SK-N-MC (cell line): ENCODE measurements around the gene SPRR3.

Experiments
- DNase-seq: peaks from one replicate; pipeline ENCODE4 v3.0.0-alpha.2; 2011; ENCODE audit warnings: low read depth, low spot score
- H3K27ac ChIP-seq: fragments of 200-600 bp; sonication (generic); 2 replicates; pipeline ENCODE4 v1.5.1; 2016; ENCODE audit warnings: mixed run types
- H3K36me3 ChIP-seq: fragments of 200-600 bp; sonication (generic); 2 replicates; pipeline ENCODE4 v1.6.1; 2017; ENCODE audit warnings: antibody characterized with exemption, low read length, mixed read lengths; ENCODE audit not compliant: insufficient read depth
- H3K4me3 ChIP-seq: fragments of 200-600 bp; sonication (generic); 2 replicates; pipeline ENCODE4 v1.5.1; 2016
- H3K9ac ChIP-seq: fragments of 200-600 bp; sonication (generic); 2 replicates; pipeline ENCODE4 v1.8.0; 2017; ENCODE audit warnings: mixed run types, mixed read lengths; ENCODE audit not compliant: insufficient read length
- H3K9me3 ChIP-seq: fragments of 200-600 bp; sonication (generic); 2 replicates; pipeline ENCODE4 v1.6.1; 2017; ENCODE audit warnings: low read depth, mild to moderate bottlenecking, antibody characterized with exemption, low read length, moderate library complexity, mixed read lengths
- EZH2 ChIP-seq: fragments of 200-600 bp; sonication (generic); IDR thresholded peaks from one replicate; pipeline ENCODE4 v1.6.1; 2017; ENCODE audit warnings: antibody characterized with exemption
- FOXP2 ChIP-seq: optimal IDR thresholded peaks from 2 replicates; pipeline ENCODE3; 2011; ENCODE audit warnings: mild to moderate bottlenecking, moderate library complexity; ENCODE audit not compliant: insufficient read depth; ENCODE audit errors: extremely low read length, control extremely low read depth
- POLR2AphosphoS5 ChIP-seq: IDR thresholded peaks from 2 replicates; pipeline ENCODE4 v1.6.1; 2012; ENCODE audit warnings: mild to moderate bottlenecking, low read depth, low read length, borderline replicate concordance

The SPRR3 gene

DNA sequence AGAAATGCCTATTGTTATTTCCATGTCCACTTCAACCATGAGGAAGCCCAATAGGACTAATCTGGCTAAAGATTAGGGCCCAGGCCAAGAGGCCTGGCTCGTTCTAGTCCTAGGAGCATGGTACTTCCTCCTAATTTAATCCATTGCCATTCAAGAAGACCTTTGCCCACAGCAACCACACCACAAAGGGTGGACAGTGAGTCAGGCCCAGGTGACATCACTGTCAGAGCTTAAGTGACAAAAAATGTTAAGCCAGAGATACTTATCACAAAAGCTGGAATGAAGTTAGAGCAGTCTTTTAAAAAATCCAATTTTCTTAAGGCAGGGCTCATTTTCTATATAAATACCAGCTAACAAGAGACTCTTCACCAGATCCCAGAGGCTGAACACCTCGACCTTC is at the start of gene SPRR3:
TSS of gene SPRR3 (plus strand) at position 368 of the 400 bp plus-strand sequence. CDS start 1,272 bp downstream, outside the sequence.
- DNase-seq, result no peak
- Histone ChIP-seq H3K4me3 (no peak within 1 kb of the TSS), H3K9me3 (no peaks in the 10 kb centered on the region), H3K9ac (no peak within 1 kb of the TSS), H3K27ac (no peak within 1 kb of the TSS), H3K36me3 (no peaks in the 10 kb centered on the region)
- TF ChIP-seq POLR2AphosphoS5, result no peak
- no peak for TF ChIP-seq EZH2
- TF ChIP-seq FOXP2, result no peak

DNA sequence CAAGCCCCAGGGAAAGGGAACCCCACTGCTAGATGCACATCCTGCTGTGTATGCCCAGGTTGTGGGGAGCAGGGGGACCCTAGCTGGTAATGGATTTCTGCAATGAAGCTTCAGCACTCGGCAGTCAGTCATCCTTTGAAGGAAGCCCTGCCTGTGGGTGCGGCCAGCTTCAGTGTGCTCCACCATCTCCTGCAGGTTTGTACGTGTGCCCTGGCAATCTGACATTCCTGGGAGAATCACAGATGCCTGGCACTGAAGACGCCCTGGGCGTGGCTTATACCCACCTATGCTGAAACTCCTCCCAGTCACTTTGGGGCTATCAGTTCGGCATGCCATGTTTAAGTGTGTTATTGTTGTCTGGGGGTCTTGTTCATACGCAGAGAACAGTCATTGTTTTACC is 47.8 kb upstream of the SPRR3 start:
- H3K27ac ChIP-seq, result no peak overlapping the region
- TF ChIP-seq FOXP2, result no peak
- TF ChIP-seq EZH2, result no peak
- no peak for DNase-seq

GRCh38 chr1:152954436-152954835 is 47.1 kb upstream of the SPRR3 start:
- no peak overlapping the region for H3K9ac ChIP-seq
- H3K9me3 ChIP-seq, result no peaks in the 10 kb centered on the region
- H3K36me3 ChIP-seq, result no peaks in the 10 kb centered on the region
- no peak overlapping the region for H3K4me3 ChIP-seq
- TF ChIP-seq POLR2AphosphoS5, result no peak
- TF ChIP-seq EZH2, result no peak
- no peak for TF ChIP-seq FOXP2
- no peak for DNase-seq
- H3K27ac ChIP-seq, result no peak overlapping the region

More for the DNA sequence above, 47.8 kb upstream of the SPRR3 start:
- Histone ChIP-seq H3K36me3 (no peaks in the 10 kb centered on the region), H3K4me3 (no peak overlapping the region), H3K9me3 (no peaks in the 10 kb centered on the region), H3K9ac (no peak overlapping the region)

- Histone ChIP-seq H3K9ac (no peak overlapping the region), H3K36me3 (no peaks in the 10 kb centered on the region), H3K4me3 (no peak overlapping the region), H3K27ac (no peak overlapping the region), H3K9me3 (no peaks in the 10 kb centered on the region)
- DNase-seq, result no peak
- TF ChIP-seq EZH2 (no peak), POLR2AphosphoS5 (no peak), FOXP2 (no peak)
Measured at GRCh38 chr1:152957561-152957960, 44.0 kb upstream of the SPRR3 start.

DNA sequence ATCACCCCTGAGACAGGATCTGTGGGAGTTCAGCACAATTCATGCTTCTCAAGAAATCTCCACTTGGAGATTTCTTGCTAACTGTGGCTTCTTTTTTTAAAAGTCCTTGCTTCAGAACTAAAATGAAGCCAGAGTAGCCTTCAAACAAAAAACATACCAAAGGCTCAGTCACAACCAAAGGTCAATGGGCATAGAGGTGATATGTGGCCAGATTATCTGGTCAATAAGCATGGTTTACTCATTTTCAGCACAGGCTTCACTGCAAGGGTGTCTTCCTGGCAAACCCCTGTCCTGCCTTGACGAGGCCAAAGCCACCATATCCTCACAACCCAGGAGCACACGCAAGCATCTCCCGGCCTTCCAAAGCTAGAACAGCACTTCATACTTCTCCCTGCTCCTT is 42.3 kb upstream of the SPRR3 start:
- DNase-seq, result no peak
- H3K4me3 ChIP-seq, result no peak overlapping the region
- H3K36me3 ChIP-seq, result no peaks in the 10 kb centered on the region
- H3K9ac ChIP-seq, result no peak overlapping the region
- H3K27ac ChIP-seq, result no peak overlapping the region
- no peak for TF ChIP-seq POLR2AphosphoS5
- TF ChIP-seq FOXP2, result no peak
- no peak for TF ChIP-seq EZH2
- no peaks in the 10 kb centered on the region for H3K9me3 ChIP-seq

GRCh38 chr1:152959801-152960451 is 41.6 kb upstream of the SPRR3 start:
- Histone ChIP-seq H3K9me3 (no peaks in the 10 kb centered on the region), H3K36me3 (no peaks in the 10 kb centered on the region), H3K9ac (no peak overlapping the region), H3K27ac (no peak overlapping the region), H3K4me3 (no peak overlapping the region)
- no peak for TF ChIP-seq POLR2AphosphoS5
- TF ChIP-seq EZH2, result no peak
- TF ChIP-seq FOXP2, result no peak
- DNase-seq, result no peak

- no peak for TF ChIP-seq EZH2
- no peak for TF ChIP-seq FOXP2
- no peak for TF ChIP-seq POLR2AphosphoS5
- DNase-seq, result no peak
- Histone ChIP-seq H3K4me3 (no peak overlapping the region), H3K36me3 (no peaks in the 10 kb centered on the region), H3K9ac (no peak overlapping the region), H3K9me3 (no peaks in the 10 kb centered on the region), H3K27ac (no peak overlapping the region)
Measured at GRCh38 chr1:152960452-152961044, 41.0 kb upstream of the SPRR3 start.

- DNase-seq, result no peak
- Histone ChIP-seq H3K36me3 (no peaks in the 10 kb centered on the region), H3K9ac (no peak overlapping the region), H3K27ac (no peak overlapping the region), H3K4me3 (no peak overlapping the region), H3K9me3 (no peaks in the 10 kb centered on the region)
- TF ChIP-seq EZH2 (no peak), FOXP2 (no peak), POLR2AphosphoS5 (no peak)
Measured at GRCh38 chr1:152961226-152961891, 40.2 kb upstream of the SPRR3 start.

DNA sequence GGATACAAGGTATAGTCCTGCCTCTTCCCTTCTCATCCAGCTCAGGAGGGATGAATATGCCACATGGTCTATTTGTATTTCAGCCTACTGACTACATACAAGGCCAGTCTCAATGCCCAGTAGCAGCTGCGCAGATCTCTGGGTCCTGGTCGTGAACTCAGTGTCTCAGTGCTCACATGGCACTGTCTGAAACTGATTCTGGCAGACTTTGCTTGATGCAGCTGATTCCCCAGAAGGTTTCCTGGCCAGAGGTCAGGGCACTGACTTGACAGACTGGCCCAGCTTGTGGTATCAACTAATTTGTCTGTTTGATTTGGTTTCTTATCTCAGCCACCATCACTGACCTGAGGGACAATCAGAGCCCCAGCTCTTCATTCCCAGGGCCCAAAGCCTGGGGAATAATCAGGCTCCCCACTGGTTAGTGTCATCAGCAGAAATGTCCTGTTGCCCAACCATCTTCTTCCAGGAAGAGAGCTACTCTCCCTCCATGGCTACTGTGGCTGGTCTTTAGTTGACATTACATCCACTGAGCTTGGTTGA is 38.6 kb upstream of the SPRR3 start:
- H3K27ac ChIP-seq, result no peak overlapping the region
- no peaks in the 10 kb centered on the region for H3K9me3 ChIP-seq
- H3K36me3 ChIP-seq, result no peaks in the 10 kb centered on the region
- no peak for TF ChIP-seq POLR2AphosphoS5
- TF ChIP-seq EZH2, result no peak
- TF ChIP-seq FOXP2, result no peak
- no peak overlapping the region for H3K9ac ChIP-seq
- H3K4me3 ChIP-seq, result no peak overlapping the region
- no peak for DNase-seq
